GM12891 (cell line): ENCODE results near the gene EPS8.

Experiments
- POLR2AphosphoS5 ChIP-seq: IDR thresholded peaks from 2 replicates; pipeline ENCODE4 v1.6.1; 2011; ENCODE audit warnings: low read depth, low read length, control low read depth
- SPI1 ChIP-seq: IDR thresholded peaks from 2 replicates; pipeline ENCODE4 v1.6.1; 2011; ENCODE audit warnings: low read depth, low read length, control low read depth
- TAF1 ChIP-seq: IDR thresholded peaks from 2 replicates; pipeline ENCODE4 v1.6.1; 2011; ENCODE audit warnings: low read depth, low read length, control low read depth

- no peak for TF ChIP-seq POLR2AphosphoS5
- no peak for TF ChIP-seq TAF1
- no peak for TF ChIP-seq SPI1
Observed at GRCh38 chr12:15600223-15600935, 188.8 kb downstream of the EPS8 start.
